SK-N-SH treated with all-trans-retinoic acid at 6 μM for 48 hours (cell line): Measurements from ENCODE around the gene RALGPS1.

Experiments
- BACH2 ChIP-seq: fragments of 250-450 bp; sonication (Bioruptor Pico); IDR thresholded peaks from 2 replicates; pipeline ENCODE4 v1.9.0; 2021; ENCODE audit warnings: mild to moderate bottlenecking, borderline replicate concordance
- CREB5 ChIP-seq: fragments of 250-450 bp; sonication (Bioruptor Pico); IDR thresholded peaks from 2 replicates; pipeline ENCODE4 v1.5.1; 2020; ENCODE audit warnings: low read depth, mild to moderate bottlenecking, moderate library complexity
- CSDC2 ChIP-seq: fragments of 250-450 bp; sonication (Bioruptor Pico); IDR thresholded peaks from 2 replicates; pipeline ENCODE4 v1.5.0; 2020; ENCODE audit warnings: mild to moderate bottlenecking, moderate library complexity
- GLIS3 ChIP-seq: fragments of 250-450 bp; sonication (Bioruptor Pico); IDR thresholded peaks from 2 replicates; pipeline ENCODE4 v1.5.0; 2020; ENCODE audit warnings: mild to moderate bottlenecking, moderate library complexity
- PPARA ChIP-seq: fragments of 250-450 bp; sonication (Bioruptor Pico); IDR thresholded peaks from 2 replicates; pipeline ENCODE4 v1.5.0; 2020; ENCODE audit warnings: mild to moderate bottlenecking, borderline replicate concordance
- RARB ChIP-seq: fragments of 250-450 bp; sonication (Bioruptor Pico); IDR thresholded peaks from 2 replicates; pipeline ENCODE4 v1.8.0; 2021; ENCODE audit warnings: mild to moderate bottlenecking, moderate library complexity
- SNAI2 ChIP-seq: fragments of 250-450 bp; sonication (Bioruptor Pico); IDR thresholded peaks from 2 replicates; pipeline ENCODE4 v1.5.0; 2020; ENCODE audit warnings: mild to moderate bottlenecking, moderate library complexity
- ZFP3 ChIP-seq: fragments of 250-450 bp; sonication (Bioruptor Pico); IDR thresholded peaks from 2 replicates; pipeline ENCODE4 v1.5.0; 2020; ENCODE audit warnings: mild to moderate bottlenecking, moderate library complexity
- ZFP30 ChIP-seq: fragments of 450-650 bp; formaldehyde crosslinking; IDR thresholded peaks from 2 replicates; pipeline ENCODE4 v1.5.0; 2022; ENCODE audit warnings: mild to moderate bottlenecking, moderate library complexity
- TF ChIP-seq, protein P1 (sequence below): fragments of 250-450 bp; sonication (Bioruptor Pico); IDR thresholded peaks from 2 replicates; pipeline ENCODE4 v1.8.0; 2020; ENCODE audit warnings: mild to moderate bottlenecking, moderate library complexity, borderline replicate concordance
- TF ChIP-seq, protein P2 (sequence below): fragments of 250-450 bp; sonication (Bioruptor Pico); IDR thresholded peaks from 2 replicates; pipeline ENCODE4 v1.5.1; 2021; ENCODE audit warnings: mild to moderate bottlenecking, moderate library complexity
- TF ChIP-seq, protein P3 (sequence below): fragments of 250-450 bp; sonication (Bioruptor Pico); IDR thresholded peaks from 2 replicates; pipeline ENCODE4 v1.5.0; 2020; ENCODE audit warnings: mild to moderate bottlenecking, moderate library complexity

- TF ChIP-seq, protein P1, sequence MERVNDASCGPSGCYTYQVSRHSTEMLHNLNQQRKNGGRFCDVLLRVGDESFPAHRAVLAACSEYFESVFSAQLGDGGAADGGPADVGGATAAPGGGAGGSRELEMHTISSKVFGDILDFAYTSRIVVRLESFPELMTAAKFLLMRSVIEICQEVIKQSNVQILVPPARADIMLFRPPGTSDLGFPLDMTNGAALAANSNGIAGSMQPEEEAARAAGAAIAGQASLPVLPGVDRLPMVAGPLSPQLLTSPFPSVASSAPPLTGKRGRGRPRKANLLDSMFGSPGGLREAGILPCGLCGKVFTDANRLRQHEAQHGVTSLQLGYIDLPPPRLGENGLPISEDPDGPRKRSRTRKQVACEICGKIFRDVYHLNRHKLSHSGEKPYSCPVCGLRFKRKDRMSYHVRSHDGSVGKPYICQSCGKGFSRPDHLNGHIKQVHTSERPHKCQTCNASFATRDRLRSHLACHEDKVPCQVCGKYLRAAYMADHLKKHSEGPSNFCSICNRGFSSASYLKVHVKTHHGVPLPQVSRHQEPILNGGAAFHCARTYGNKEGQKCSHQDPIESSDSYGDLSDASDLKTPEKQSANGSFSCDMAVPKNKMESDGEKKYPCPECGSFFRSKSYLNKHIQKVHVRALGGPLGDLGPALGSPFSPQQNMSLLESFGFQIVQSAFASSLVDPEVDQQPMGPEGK = no peak
- TF ChIP-seq CSDC2 (CRISPR knock-in tag) (no peak), ZFP3 (CRISPR knock-in tag) (no peak), GLIS3 (no peak), ZFP30 (CRISPR knock-in tag) (no peak), PPARA (CRISPR knock-in tag) (no peak), RARB (CRISPR knock-in tag) (no peak), BACH2 (no peak), SNAI2 (CRISPR knock-in tag) (no peak), CREB5 (CRISPR knock-in tag) (no peak)
- TF ChIP-seq, protein P2, sequence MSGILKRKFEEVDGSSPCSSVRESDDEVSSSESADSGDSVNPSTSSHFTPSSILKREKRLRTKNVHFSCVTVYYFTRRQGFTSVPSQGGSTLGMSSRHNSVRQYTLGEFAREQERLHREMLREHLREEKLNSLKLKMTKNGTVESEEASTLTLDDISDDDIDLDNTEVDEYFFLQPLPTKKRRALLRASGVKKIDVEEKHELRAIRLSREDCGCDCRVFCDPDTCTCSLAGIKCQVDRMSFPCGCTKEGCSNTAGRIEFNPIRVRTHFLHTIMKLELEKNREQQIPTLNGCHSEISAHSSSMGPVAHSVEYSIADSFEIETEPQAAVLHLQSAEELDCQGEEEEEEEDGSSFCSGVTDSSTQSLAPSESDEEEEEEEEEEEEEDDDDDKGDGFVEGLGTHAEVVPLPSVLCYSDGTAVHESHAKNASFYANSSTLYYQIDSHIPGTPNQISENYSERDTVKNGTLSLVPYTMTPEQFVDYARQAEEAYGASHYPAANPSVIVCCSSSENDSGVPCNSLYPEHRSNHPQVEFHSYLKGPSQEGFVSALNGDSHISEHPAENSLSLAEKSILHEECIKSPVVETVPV (CRISPR knock-in tag) = no peak
- TF ChIP-seq, protein P3, sequence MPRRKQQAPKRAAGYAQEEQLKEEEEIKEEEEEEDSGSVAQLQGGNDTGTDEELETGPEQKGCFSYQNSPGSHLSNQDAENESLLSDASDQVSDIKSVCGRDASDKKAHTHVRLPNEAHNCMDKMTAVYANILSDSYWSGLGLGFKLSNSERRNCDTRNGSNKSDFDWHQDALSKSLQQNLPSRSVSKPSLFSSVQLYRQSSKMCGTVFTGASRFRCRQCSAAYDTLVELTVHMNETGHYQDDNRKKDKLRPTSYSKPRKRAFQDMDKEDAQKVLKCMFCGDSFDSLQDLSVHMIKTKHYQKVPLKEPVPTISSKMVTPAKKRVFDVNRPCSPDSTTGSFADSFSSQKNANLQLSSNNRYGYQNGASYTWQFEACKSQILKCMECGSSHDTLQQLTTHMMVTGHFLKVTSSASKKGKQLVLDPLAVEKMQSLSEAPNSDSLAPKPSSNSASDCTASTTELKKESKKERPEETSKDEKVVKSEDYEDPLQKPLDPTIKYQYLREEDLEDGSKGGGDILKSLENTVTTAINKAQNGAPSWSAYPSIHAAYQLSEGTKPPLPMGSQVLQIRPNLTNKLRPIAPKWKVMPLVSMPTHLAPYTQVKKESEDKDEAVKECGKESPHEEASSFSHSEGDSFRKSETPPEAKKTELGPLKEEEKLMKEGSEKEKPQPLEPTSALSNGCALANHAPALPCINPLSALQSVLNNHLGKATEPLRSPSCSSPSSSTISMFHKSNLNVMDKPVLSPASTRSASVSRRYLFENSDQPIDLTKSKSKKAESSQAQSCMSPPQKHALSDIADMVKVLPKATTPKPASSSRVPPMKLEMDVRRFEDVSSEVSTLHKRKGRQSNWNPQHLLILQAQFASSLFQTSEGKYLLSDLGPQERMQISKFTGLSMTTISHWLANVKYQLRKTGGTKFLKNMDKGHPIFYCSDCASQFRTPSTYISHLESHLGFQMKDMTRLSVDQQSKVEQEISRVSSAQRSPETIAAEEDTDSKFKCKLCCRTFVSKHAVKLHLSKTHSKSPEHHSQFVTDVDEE (CRISPR knock-in tag) = no peak
Observed at GRCh38 chr9:127222388-127223095, 308.0 kb downstream of the RALGPS1 start.
